B cell (primary cell): ENCODE data around the gene ARHGAP36. TPM values are rescaled to one million over a fixed set of nuclear protein-coding genes. Genes with fewer than 3 reads are reported as not detected.

ENCODE experiments used
- ATAC-seq: fragments of 200-7000 bp; cut with Tn5 transposase; one replicate; pipeline ENCODE4 v1.10.0; 2021; ENCODE audit warnings: low read depth, mild to moderate bottlenecking, moderate number of reproducible peaks, moderate library complexity
- CTCF ChIA-PET: fragments of 350-600 bp; sonication (Branson Sonifier 250); formaldehyde crosslinking; loops from one replicate; lab custom pipeline; 2021; ENCODE audit warnings: antibody characterized with exemption, inconsistent platforms; lab: Charles Lee
- POLR2A ChIA-PET: fragments of 350-600 bp; sonication (Branson Sonifier 250); formaldehyde crosslinking; loops from one replicate; lab custom pipeline; 2021; ENCODE audit warnings: antibody characterized with exemption; lab: Charles Lee
- DNase-seq: peaks from one replicate; pipeline ENCODE4 v3.0.0; 2013
- H2AFZ ChIP-seq: 2 replicates; pipeline ENCODE4 v1.6.1; 2012; ENCODE audit warnings: mild to moderate bottlenecking, low read depth, low read length; ENCODE audit not compliant: insufficient read depth, poor library complexity, severe bottlenecking
- H3K27ac ChIP-seq, 2 donors: 1 replicate in 1 of 2; 2 replicates in 1 of 2; pipeline ENCODE4 v1.5.1; 2012 to 2013; ENCODE audit warnings: low read length in 2 of 2, mild to moderate bottlenecking in 2 of 2, moderate library complexity in 1 of 2
- H3K27me3 ChIP-seq, 4 experiments: fragments of 200-600 bp in 1 of 4; sonication (generic) in 1 of 4; replicated peaks in 1 of 4; 1 replicate in 2 of 4; 2 replicates in 2 of 4; pipeline versions ENCODE4 v1.6.1 to v1.7.0; 2013 to 2016; ENCODE audit warnings: low read length in 3 of 4, mild to moderate bottlenecking in 2 of 4, mixed read lengths in 1 of 4, moderate library complexity in 1 of 4; ENCODE audit not compliant: insufficient read depth in 4 of 4, control insufficient read depth in 3 of 4; ENCODE audit errors: control extremely low read depth in 1 of 4
- H3K36me3 ChIP-seq, 2 experiments: replicated peaks in 1 of 2; 1 replicate in 1 of 2; 2 replicates in 1 of 2; pipeline versions ENCODE4 v1.6.1 to v1.7.1; 2013; ENCODE audit warnings: low read length in 1 of 2; ENCODE audit not compliant: insufficient read depth in 2 of 2, control insufficient read depth in 1 of 2; ENCODE audit errors: control extremely low read depth in 1 of 2, extremely low read depth in 1 of 2
- H3K4me1 ChIP-seq, 2 donors: fragments of 200-600 bp in 1 of 2; sonication (generic) in 1 of 2; 1 replicate in 1 of 2; 2 replicates in 1 of 2; pipeline versions ENCODE4 v1.5.1 to v1.6.1; 2013 to 2017; ENCODE audit warnings: low read length in 2 of 2; ENCODE audit not compliant: control insufficient read depth in 2 of 2, insufficient read depth in 2 of 2
- H3K4me2 ChIP-seq: replicated peaks from 2 replicates; pipeline ENCODE3; 2012; ENCODE audit warnings: mild to moderate bottlenecking, low read depth, low read length; ENCODE audit not compliant: poor library complexity, severe bottlenecking
- H3K4me3 ChIP-seq, 5 experiments: fragments of 200-600 bp in 1 of 5; sonication (generic) in 1 of 5; 1 replicate in 3 of 5; 2 replicates in 2 of 5; pipeline versions ENCODE4 v1.5.1 to v1.7.0; 2011 to 2016; ENCODE audit warnings: low read length in 4 of 5, mild to moderate bottlenecking in 4 of 5, low read depth in 2 of 5, control low read depth in 1 of 5, moderate library complexity in 1 of 5; ENCODE audit not compliant: insufficient read depth in 1 of 5; ENCODE audit errors: control extremely low read depth in 1 of 5, extremely low read depth in 1 of 5
- H3K79me2 ChIP-seq: fragments of 200-600 bp; sonication (generic); one replicate; pipeline ENCODE4 v1.6.0; 2016; ENCODE audit warnings: low read length; ENCODE audit not compliant: control insufficient read depth, insufficient read depth
- H3K9ac ChIP-seq: fragments of 200-600 bp; sonication (generic); 2 replicates; pipeline ENCODE4 v1.6.1; 2017; ENCODE audit warnings: mild to moderate bottlenecking, low read length, moderate library complexity
- H3K9me3 ChIP-seq, 3 donors: one replicate each; pipeline versions ENCODE4 v1.6.1 to v1.7.1; 2013; ENCODE audit warnings: low read length in 2 of 3; ENCODE audit not compliant: control insufficient read depth in 2 of 3, insufficient read depth in 1 of 3; ENCODE audit errors: control extremely low read depth in 1 of 3
- H4K20me1 ChIP-seq: 2 replicates; pipeline ENCODE4 v1.6.0; 2012; ENCODE audit warnings: mild to moderate bottlenecking, low read length; ENCODE audit not compliant: insufficient read depth, control insufficient read depth, poor library complexity, severe bottlenecking
- H3K27ac Mint-ChIP-seq: one replicate; pipeline ENCODE4 v1.8.0; 2021; ENCODE audit warnings: mixed read lengths
- H3K27me3 Mint-ChIP-seq: one replicate; pipeline ENCODE4 v1.8.0; 2021; ENCODE audit warnings: mixed read lengths
- H3K4me1 Mint-ChIP-seq: one replicate; pipeline ENCODE4 v1.8.0; 2021; ENCODE audit warnings: mixed read lengths
- H3K4me3 Mint-ChIP-seq: one replicate; pipeline ENCODE4 v1.8.0; 2021; ENCODE audit warnings: mixed read lengths
- H3K9me3 Mint-ChIP-seq: one replicate; pipeline ENCODE4 v1.8.0; 2022; ENCODE audit warnings: mixed read lengths; ENCODE audit not compliant: insufficient read depth
- CTCF ChIP-seq: fragments of 200-600 bp; IDR thresholded peaks from one replicate; pipeline ENCODE4 v1.8.0; 2022; ENCODE audit warnings: antibody characterized with exemption, mild to moderate bottlenecking
- EZH2 ChIP-seq: IDR thresholded peaks from 2 replicates; pipeline ENCODE4 v1.6.1; 2012; ENCODE audit warnings: borderline replicate concordance, low read depth, mild to moderate bottlenecking, moderate library complexity, low read length; ENCODE audit not compliant: insufficient read depth, poor library complexity, severe bottlenecking
- WGBS: methylation state at CpG from one replicate; pipeline ENCODE4 v1.1.5; 2013; ENCODE audit warnings: missing lambda C conversion rate; ENCODE audit not compliant: insufficient coverage; 5-methylcytosine and 5-hydroxymethylcytosine counted together
- intact Hi-C: fragments of 100-400 bp; cut with micrococcal nuclease; formaldehyde crosslinking; loops from one replicate; pipeline ENCODE4 v1.10.0; 2022
- polyA plus RNA-seq: library from polyadenylated mRNA; depleted of rRNA; stranded (reverse); fragments of >200 nt; gene quantifications from 2 replicates; pipeline ENCODE4 v1.2.3, GENCODE V29; 2012
- total RNA-seq, 2 donors: library from RNA; stranded (reverse); fragments of 120-200 nt in 1 of 2; gene quantifications; 1 replicate in 1 of 2; 2 replicates in 1 of 2; pipeline versions ENCODE4 v1.2.3 to v1.2.4, GENCODE V29; 2013 to 2022

Gene ARHGAP36
- total and polyA plus RNA-seq, 2 donors (not counting 1 experiment from before 2014, with no cell fraction given), result not detected

- ChIA-PET POLR2A (no interaction called here), CTCF (no interaction called here)
- Histone ChIP-seq H3K27ac (no peak overlapping the region), H3K79me2 (no peaks in the 10 kb centered on the region), H3K4me2 (no peak overlapping the region), H2AFZ (no peak overlapping the region), H3K27me3 (no peaks in the 10 kb centered on the region), H3K9me3 (no peaks in the 10 kb centered on the region), H3K4me3 (no peak overlapping the region), H3K36me3 (no peaks in the 10 kb centered on the region), H4K20me1 (no peaks in the 10 kb centered on the region), H3K9ac (no peak overlapping the region), H3K4me1 (no peaks in the 10 kb centered on the region)
- no peak for TF ChIP-seq CTCF
- TF ChIP-seq EZH2, result no peak
- Mint-ChIP-seq H3K9me3 (no peaks in the 10 kb centered on the region), H3K27ac (no peak overlapping the region), H3K4me3 (no peak overlapping the region), H3K27me3 (peaks cover 14% of the 10 kb centered on the region), H3K4me1 (no peaks in the 10 kb centered on the region)
- WGBS, result 62% methylated on average over 3 of the region's 5 CpGs
- DNase-seq (no peak), ATAC-seq (no peak)
- intact Hi-C loops, result no loop called here
These were observed 12.4 kb upstream of the ARHGAP36 start for GRCh38 chrX:131045726-131046125.

- ATAC-seq (no peak), DNase-seq (no peak)
- Histone ChIP-seq H3K9ac (no peak overlapping the region), H3K4me3 (no peak overlapping the region), H2AFZ (no peak overlapping the region), H3K9me3 (no peaks in the 10 kb centered on the region), H3K36me3 (no peaks in the 10 kb centered on the region), H3K27ac (no peak overlapping the region), H3K79me2 (no peaks in the 10 kb centered on the region), H4K20me1 (no peaks in the 10 kb centered on the region), H3K4me2 (no peak overlapping the region), H3K27me3 (no peaks in the 10 kb centered on the region), H3K4me1 (no peaks in the 10 kb centered on the region)
- POLR2A ChIA-PET, result no interaction called here
- 43% methylated on average over 4 of the region's 5 CpGs for WGBS
- Mint-ChIP-seq H3K27me3 (peaks cover 14% of the 10 kb centered on the region), H3K9me3 (no peaks in the 10 kb centered on the region), H3K27ac (no peak overlapping the region), H3K4me3 (no peak overlapping the region), H3K4me1 (no peaks in the 10 kb centered on the region)
- CTCF ChIA-PET, result no interaction called here
- TF ChIP-seq EZH2 (no peak), CTCF (no peak)
- intact Hi-C loops, result no loop called here
These were observed 11.6 kb upstream of the ARHGAP36 start for GRCh38 chrX:131046596-131046995.
